ELF-1 (cell line): ENCODE results near the gene ST14.

Experiments
- DNase-seq: peaks from one replicate; pipeline ENCODE4 v3.0.0-alpha.2; 2016; ENCODE audit warnings: low read depth, low spot score

Gene ST14

DNA sequence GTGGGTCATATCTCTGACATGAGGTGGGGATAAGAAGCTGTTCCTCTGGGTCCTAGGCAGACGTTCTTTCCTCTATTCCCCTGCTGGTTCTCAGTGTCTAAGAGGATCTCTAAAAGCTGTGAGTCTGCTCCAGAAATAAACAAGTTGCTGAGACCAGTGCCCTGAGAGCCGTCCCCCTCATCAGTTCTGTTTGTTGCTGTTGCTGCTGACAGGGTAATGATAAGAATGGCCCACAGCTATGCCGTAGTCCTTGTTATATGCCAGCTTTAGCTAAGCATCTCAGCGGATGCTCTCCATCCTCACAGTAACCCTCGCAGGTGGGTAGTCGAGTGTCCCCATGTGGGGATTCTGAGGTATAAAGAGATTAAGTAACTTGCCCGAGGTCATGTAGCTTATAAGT, 23.5 kb upstream of the ST14 start:
- DNase-seq = no peak

DNA sequence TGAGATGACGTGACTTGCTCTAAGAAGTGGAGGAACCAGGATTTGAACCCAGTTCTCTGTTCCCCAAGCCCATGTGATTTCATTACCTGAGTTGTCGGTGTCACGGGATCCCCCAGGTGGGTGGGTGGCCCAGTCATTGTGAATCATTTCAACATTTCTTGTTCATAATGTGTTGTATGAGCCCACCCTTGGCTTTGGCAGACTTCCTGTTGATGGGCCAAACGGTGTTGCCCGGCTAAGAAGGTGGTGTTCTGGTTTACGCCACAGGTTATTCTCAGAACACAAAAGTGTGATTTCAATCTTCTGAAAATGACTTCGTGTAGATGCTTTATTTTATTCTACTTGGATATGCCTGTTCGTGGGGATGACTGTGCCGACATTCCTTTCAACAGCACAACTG, 21.6 kb upstream of the ST14 start:
- no peak for DNase-seq

DNA sequence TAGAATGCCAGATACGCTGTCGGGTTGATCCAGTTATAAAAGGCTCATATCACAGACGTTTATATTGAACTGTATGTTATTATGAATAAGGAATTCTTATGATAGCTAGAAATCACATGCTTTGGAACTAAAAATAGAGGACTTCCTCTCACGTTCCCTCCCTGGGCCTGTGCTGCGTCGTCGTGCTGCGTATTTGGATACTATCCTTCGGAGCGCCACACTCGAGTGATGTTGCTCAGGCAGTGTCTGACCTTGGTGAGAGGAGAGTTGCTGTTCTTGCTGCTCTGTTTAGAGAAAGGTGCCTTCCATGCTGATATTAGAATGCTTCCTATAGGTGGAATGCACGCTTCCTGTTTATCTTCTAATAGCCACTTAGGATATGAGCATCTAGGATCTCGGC, 20.2 kb upstream of the ST14 start:
- no peak for DNase-seq

DNA sequence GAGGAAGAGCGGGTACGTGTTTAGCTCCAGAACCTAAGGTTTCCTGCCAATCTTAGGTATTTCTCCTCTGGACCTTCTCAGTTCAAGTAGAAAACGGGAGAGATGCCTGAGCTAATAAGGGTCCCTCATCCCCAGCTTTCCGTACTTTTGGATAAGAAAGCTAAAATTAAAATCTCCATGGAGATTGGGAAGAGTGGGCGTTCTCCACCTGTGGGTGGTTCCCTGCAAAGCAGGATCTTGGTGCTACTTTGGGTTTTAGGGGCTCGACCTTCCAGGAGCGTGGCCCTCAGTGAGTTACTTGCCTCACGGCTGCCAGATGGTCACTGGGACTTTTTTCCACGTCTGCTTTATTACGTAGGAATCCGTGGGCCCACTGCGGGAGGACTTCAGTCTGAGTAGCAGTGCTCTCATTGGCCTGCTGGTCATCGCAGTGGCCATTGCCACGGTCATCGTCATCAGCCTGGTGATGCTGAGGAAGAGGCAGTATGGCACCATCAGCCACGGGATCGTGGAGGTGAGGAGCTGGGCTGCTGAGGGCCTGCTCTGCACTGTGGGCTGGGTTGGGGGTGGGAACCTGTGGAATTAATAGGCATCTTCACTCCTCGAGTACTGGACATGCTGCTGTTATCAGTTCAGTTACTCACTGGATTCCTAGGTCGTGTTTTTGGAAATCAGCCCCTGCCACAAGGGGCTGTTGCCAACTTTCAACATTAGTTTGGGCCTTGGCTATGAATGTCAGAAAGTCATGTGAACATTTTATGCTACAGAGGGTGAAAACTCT, 17.8 kb upstream of the ST14 start:
- DNase-seq = no peak

DNA sequence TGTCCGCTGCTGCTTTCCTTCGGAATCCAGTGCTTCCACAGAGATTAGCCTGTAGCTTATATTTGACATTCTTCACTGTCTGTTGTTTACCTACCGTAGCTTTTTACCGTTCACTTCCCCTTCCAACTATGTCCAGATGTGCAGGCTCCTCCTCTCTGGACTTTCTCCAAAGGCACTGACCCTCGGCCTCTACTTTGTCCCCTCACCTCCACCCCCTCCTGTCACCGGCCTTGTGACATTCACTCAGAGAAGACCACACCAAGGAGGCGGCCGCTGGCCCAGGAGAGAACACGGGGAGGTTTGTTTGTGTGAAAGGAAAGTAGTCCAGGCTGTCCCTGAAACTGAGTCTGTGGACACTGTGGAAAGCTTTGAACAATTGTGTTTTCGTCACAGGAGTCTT, 15.4 kb upstream of the ST14 start:
- DNase-seq = no peak

DNA sequence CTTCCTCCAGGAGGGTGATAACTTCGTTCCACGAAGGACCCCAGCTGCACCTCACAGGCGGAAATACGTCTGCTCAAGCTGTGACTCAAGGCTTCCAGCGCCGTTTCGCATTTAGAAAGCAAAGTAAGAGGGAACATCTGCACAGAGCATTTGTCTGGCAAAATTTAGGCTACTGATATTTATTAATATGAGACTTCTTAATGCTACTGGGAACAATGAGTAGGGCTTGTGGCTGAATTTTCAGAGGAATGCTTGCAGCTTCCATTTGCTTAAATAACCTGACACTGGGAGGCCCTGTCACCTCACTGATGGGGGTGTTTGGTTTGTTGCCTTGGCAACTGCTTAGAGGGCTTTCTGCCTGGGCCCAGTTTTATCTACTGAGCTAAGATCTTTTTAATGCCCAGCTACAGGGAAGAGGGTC, 14.7 kb upstream of the ST14 start:
- DNase-seq = no peak

DNA sequence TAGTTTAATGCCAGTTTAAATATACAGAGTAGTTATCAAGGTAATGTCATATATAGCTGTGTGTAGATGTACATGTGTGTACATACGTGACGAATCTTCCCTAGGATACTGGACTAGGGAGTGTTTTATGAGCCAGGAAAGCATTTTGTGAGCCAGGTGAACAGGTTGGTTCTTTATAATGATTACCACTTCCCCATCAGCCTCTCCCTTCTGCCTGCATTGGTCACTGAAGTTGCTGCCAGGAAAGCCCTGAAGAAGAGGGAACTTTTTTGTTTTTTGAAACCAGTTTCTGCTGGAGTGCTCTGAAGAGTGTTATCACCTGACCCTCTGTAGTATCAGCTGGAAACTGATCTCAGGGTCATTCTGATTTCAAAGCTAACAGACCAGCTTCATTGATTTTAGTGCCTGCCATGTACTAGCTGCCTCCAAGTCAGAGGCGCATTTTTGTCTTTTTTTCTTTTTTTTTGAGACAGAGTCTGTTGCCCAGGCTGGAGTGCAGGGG, 14.2 kb upstream of the ST14 start:
- no peak for DNase-seq

DNA sequence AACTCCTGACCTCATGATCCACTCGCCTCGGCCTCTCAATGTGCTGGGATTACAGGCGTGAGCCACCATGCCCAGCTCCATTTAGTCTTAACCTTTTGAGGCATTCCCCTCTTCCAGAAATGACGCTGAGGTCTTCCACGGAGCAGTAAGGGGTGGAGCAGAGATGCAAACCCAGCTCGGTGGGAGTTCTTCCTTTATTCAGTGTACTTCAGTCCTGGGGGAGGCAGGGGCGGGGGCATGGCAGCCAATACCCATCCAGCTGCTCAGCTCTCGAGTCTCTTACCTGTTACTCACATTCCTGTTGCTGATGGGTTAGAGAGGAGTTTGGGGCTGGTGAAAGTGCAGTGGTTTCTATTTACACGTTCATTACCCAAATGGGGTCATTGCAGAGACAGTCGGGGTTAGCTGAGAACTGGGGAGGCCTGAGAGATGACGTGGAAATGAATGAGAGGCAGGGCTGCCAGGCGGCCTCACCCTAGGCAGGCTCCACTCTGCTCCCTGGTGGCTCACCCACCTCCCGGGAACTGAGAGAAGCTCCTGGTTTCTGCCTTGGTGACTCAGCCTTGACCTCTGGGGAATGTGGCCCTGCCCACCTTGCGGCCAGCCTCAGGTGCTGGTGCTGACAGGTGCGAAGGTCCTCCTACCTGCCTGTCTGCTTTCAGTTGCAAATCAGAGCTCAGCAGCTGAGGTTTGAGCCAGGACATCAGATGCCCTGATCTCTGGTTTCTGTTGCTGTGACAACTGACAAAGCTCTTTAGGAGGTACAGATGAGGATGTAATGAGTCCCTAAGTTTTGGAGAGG, 13.4 kb upstream of the ST14 start:
- DNase-seq = peak; percentile 84

DNA sequence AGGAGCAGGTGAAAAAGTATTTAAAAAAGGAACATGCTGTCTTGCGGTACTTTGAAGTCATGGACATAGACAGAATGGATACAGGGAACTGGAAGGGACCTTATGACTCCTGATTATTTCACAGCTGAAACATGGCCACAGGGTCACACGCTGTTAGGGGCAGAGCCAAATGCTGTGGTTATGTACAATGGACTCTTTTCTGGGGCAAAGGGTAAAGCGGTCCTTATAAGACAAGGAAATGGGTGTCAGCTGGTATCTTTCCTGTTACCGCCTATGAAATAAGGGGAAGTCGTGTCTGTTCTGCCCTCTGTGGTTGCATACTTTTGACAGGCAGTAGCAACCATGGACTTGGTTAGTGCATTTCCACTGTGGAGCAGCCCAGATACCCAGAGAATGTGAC, 12.8 kb upstream of the ST14 start:
- DNase-seq = no peak

DNA sequence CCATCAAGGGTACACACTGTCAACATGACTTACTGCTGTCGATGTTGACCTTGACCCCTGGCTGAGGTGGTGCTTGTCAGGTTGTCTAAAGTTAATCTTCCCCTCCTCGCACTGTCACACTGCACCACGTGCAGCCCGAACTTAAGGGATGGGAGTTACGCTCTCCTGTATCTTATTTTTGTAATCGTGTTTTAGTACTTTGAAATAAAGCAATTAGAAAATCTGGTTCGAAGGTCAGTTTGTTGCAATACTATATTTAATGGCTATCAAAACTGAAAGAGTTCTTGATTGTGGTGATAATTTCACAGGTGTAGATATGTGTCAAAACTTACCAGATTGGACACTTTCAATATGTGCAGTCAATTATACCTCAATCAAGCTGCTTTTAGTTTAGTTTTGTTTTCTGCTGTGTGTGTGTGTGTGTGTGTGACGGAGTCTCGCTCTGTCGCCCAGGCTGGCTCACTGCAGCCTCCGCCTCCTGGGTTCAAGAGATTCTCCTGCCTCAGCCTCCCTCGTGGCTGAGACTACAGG, 10.7 kb upstream of the ST14 start:
- no peak for DNase-seq

DNA sequence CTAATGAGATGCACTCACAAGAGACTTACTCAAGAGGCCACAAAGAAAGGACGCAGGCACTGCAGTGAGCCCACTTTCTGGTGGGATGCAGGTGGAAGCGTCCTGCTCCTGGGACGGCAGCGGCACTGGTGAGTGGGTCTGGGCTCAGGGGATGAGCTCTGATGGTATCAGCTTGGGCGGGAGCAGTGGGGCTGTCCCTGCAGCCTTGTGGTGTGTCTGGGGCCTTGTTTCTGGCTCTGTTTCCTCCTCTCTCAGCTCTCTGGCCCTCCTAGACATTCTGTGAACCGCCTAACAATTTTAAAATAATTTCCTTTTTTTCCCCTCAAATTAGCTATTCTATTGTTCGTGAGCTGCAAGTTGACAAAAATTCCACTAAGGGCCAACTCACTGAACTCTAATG, 8.8 kb upstream of the ST14 start:
- no peak for DNase-seq

DNA sequence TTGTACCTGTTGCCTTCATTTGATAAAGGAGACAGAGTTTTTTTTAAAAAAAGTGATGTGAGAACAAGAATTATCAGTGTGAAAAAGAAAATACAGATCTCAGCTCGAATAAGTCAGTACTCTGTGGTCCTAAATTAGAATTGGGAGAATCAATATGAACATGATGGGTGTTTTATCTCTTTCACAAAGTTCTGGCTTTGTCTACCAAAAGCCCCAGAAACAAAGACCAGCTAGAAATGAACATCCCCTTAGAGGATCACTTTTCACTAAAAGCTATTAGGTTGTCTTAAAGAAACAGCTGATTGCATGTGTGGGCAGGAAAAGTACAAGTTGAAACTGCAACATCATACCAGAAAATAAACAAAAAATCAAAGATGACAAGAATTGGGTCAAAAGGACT, 8.4 kb upstream of the ST14 start:
- no peak for DNase-seq

DNA sequence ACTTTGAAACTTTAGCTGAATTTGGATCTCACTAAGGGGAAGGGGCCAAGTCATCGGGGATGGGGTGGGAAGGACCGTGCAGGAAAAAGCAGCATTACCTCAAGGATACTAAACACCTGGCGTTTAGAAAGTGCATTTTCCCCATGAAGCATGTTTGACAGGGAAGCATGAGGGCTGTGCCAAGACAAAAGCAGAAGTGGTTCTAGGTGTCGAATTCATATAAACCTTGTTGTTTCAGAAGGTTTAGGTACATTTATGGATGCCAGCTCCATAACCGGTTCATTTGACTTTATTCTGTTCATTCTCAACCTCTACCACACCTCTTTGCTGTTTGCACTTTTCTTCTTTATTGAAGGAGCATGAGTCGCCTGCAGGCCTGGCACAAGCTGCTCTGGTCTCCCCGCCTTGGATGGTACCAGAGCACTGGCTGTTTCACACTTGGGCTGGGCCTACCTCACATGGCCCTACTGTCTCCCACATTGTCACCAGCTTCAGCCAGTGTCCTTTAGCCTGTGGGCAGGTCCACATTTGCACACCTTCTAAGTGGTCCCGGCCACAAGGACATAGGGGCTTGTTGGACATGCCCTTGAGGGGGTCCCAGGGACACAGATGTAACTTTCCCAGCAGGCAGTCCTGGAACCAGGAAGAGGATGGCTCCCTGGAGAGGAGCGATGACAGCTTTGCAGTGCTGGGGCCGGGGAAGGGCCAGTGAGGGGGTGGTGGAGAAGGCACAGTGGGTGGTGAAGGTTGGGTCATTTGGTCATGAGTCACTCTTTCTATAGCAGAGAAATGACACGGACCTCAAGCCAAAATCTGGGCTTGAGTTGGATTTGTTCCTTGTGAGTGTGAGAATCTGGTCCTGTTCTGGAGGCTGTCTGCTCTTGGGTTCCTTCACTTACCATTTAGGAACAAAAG, 3.2 kb upstream of the ST14 start:
- DNase-seq = no peak

DNA sequence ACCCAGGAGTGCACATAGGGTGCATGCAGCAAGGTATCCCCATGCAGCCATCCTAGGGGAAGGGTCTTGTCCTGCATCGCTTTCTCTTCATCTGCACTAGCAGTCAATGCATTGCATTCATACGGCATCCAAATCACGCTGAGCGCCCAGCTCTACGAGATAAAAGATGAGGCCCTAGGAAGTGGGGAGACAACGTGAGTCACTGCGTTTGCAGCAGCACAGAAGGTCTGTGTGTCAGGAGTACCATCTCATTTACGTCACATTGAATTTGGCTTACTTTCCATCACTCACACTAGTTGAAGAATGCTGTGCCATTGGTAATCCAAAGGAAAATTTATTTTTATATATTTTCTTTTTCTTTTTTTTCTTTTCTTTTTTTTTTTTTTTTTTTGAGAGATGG, 2.5 kb upstream of the ST14 start:
- no peak for DNase-seq

DNA sequence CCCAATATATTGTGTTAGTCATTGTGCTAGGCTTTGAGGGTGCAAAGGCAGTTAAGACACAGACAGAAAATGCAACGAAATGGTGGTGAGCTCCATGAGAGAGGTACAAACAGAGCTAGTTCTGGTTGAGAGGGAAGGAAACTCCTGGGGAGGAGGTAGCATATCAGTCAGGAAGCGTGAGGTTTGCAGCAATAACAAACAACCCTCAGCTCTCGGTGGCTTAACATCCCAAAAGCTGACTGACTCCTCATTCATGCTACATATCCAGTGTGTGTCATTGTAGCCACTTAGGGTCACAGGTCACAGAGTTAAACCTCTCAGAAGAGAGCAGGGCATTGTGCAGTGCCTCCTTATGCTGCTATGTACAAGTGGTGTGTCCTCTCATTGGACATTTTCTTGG, 1.7 kb upstream of the ST14 start:
- DNase-seq = no peak

DNA sequence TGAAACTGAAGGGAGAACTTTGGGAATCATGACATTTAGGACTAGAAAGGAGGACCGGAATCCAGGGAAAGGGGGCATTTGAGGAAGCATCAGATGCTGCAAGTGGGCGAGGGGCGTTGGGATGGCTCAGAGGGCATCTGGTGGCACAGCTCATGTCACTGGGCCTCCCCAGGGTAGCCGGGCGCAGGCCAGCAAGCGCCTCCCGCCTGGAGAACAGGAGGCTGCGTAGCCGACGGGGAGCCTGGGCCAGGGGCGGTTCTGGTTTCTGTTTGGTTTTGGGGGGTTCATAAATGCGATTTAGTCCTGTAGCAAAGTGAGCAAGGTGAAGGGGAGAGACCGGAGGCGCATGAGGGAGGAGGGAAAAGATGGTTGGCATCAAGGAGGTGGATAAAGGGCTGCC, 443 bp upstream of the ST14 start:
- no peak for DNase-seq

DNA sequence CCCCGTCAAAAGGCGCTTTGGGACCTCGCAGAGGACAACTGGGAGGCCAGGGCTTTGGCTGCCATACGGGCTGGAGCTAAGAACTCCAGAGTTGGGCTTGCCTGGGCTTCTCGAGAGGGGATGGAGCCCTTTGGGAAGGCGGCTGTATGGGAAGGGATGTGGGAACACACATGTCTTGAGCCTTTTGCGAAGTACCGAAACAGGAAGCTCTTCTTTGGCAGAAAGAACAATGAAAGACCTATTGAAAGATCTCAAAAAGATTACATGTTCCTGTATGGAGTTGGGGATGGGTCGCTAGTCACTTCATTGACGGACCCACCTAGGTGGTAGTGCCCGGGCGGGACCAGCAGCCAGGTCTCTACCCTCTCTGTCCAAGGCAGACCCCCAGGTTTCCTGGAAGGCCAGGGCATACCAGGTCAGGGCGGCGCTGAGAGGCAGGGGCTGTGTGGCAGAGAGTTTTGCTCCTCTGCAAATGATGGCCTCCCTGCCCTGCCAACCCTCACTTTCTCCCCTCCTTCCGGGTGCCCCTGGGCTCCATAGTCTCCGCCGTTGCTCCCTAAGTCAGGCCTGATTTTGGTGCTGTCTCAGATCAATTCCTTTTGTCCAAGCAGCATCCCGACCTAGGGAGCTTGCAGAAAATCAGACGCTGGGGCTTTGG, 1.0 kb downstream of the ST14 start:
- no peak for DNase-seq

DNA sequence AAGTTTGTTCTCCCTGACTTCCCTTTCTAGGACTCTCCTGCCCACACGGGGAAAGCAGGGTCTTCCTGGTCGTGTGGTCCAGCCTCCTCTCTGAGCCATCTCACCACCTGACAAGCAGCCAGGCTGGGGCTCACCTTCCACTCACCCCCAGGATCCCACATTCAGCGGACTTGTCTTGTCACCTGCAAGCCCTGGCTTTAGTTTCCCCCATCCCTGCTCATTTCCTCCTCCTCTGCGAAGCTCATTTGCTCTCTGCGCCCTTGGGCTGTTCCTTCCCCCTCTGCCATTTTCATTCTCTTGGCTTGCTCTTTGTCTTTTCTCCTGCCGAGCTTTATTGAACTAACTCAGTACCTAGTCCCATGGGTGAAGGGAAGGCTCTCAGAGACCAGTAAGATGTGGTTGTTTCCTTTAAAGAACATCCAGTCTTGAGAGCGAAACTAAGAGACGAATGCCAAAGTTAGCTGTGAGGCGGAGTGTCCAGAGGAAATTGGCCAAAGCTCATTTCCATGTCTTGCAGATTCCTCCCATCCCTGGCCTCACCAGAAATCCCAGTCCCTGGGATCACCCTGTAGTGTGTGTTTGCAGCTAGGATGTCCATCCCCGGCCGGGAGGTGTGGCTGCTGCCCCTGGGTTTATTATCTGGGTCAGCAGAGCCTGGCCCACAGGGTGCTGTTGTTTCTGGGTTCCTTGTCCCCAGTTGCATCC, 2.0 kb downstream of the ST14 start:
- peak; percentile 27 for DNase-seq

DNA sequence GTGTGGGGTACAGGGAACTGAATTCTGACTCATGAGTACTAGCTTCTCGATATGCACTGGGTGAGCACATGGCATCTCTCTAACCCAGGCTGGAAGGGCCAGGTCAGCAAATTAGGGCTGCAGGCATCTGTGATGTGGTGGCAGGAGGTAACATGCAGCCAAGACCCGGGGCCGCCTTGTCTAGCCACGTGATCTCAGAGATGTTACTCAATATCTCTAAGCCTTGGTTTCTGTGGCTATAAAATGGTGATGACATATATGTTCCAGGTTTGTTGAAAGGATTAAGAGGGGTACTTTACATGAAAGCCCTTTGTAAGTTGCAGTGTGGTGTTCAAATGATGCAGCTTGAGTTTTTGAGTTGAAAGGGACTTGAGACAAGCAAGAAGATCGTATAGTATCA, 3.2 kb downstream of the ST14 start:
- DNase-seq = no peak

DNA sequence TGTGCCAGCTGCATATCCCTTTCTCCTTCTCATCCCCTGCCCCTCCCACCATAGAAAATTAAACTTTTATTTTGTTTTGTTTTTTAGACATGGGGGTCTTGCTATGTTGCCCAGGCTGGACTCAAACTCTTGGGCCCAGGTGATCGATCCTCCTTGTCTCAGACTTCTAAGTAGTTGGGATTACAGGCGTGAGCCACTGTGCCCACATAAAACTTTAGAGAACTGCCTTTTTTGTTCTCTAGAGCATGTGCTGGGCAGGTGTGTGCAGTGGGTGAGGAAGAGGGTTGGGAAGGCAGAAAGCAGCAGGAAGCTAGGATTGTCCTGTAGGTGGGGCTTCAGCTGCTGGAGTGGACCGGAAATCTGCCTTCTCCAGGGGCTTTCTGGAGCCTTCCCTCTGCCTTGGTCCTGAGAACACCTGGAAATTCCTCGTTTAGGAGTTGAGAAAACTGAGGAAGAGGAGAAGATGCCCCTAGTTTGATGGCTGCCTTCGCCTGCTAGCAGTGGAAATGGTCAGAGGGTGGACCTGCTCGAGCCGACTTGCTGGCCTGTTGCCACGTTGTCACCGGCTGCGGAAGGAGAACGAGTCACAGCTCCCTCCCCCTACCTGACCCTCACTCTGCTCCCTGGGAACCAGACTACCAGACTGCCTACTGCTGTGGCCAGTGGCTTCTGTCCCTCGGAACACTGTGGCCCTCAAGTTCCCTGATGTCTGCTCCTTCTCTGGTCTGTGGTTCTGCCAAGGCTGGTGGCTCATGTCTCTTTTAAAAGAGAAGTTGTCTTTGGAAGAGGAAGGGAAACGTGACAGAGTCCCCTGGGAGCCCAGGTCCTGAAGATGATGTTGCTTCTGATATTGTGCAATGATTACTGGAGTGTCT, 4.0 kb downstream of the ST14 start:
- DNase-seq = peak; percentile 54
